Left renal cortex interstitium (tissue), 4 donors: ENCODE measurements around the gene ALCAM. TPM values are rescaled to one million over a fixed set of nuclear protein-coding genes. Genes with fewer than 3 reads are reported as not detected.

Experiments used
- DNase-seq, 4 donors: peaks; one replicate each; pipeline ENCODE4 v3.0.0-alpha.2; 2013; ENCODE audit warnings: low read depth in 4 of 4, low spot score in 2 of 4, missing footprints in 1 of 4
- polyA plus RNA-seq, 4 donors: library from polyadenylated mRNA; unstranded; fragments of 120-200 nt; gene quantifications; one replicate each; pipeline ENCODE4 v1.2.1, GENCODE V29; 2013; ENCODE audit not compliant: insufficient read length in 4 of 4

ALCAM gene
- polyA plus RNA-seq, 4 donors: 108 to 158 (median 121) TPM

DNA sequence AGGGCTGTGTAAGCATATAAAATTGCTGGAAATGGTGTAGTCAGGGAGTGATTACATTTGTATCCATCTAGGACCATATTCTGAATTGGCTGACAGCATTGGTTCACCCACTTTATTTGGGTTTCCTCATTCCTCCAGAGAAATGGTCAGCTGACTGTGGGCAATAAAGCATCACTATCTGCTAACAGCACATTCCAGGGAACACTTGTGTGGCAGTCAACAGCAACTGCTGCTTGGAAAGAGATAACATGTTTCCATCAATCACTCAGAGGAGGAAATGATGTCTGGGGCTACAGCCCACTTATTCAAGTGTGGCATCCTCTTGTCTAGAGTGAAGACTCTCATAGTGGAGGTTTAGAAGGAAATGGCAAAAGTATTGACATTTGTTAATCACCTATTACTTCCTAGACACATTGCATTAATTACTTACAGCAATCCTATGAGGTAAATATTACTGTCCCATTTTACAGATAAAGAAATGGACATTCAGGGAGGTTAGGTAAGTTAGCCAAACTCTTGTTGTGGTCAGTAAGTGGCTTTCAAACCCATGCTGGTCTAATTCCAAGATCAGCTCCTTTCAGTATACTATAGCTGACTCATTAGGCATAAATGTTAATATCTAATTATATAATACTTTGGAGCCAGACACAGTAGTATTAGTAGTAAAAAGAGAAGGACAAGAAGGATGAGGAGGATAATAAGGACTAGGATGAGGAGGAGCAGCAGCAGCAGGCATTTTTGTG is 247.8 kb downstream of the ALCAM start:
- DNase-seq: no peak

DNA sequence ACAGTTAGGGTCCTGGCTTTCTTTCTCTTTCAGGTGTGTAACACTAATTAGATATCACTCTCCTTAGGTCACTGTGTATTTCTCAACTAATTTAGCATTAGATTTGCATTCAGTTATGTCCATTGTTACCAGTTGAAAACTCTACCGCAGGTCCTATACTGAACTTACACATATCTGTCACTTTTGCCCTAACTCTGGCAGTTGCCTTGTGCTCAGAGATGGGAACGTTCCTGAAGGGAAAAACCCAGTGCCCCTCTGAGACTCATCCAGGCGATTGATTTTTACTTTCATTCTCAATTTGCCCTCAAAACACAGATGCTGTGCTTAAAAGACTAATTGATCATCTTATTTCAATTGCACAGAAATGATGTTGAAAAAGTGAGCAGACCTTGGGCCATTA is 249.1 kb downstream of the ALCAM start:
- DNase-seq: no peak

DNA sequence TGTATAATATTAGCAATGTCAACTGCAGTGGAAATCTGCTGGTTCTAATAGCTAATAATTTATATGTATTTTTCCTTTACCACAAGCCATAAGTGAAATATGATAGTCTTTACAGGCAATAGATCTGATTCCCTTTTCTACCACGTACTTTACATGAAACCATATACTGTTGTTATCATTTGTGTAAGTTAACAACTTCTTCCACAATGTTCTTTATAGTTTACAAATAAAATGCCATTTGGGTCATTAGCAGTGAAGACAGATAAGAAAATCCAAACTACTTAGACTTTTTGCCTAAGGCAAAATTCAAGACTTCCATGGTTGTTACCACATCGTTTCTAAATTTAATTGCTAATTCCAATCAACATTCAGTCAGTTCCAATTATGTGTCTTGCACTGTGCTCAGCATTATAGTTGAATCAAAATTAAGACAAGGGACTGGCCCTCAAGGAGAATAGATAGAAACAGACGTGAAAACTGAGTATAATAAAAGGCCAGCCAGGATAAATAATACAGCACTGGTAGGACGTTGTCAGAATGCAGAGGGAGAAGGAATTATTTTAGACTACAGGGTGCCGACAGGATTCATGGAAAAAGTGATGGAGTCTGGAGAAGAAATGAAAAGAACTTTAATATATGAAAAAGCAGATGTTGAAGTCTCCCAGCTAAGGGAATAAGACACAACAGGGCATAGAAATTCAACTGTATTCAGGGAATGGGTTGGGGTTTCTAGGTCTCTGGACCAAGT is 249.8 kb downstream of the ALCAM start:
- no peak for DNase-seq

DNA sequence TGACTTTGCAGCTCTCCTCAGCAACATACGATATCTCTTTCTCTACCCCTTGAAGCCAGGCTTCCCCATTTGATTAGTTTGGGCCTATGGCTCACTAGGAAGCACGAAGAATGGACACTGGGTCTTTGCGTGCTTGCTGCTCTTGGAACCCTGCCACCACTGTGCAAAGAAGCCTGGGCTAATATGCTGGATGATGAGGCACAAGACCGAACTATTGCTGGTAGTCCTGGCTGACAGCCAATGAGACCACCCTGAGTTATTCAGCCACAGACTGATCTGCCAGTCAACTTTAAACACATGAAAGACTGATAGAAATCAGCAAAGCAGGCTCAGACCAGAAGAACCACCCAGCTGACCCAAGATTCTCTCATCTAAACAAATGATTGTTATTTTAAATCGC is 251.8 kb downstream of the ALCAM start:
- no peak for DNase-seq

DNA sequence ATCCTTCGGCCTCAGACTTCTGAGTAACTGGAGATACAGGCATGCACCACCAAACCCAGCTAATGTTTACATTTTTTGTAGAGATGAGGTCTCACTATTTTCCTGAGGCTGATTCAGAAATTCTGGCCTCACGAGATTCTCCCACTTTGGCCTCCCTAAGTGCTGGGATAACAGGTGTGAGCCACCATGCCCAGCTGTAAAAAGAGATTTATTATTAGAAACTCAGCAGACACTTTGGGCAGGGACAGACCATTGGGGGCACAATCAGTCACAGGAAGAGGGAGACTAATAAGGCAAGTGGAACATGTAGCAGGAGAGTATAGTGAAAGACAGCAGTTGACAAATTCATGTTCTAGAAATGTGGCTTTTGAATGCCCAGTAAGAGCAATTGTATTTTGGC is 252.9 kb downstream of the ALCAM start:
- DNase-seq: no peak

DNA sequence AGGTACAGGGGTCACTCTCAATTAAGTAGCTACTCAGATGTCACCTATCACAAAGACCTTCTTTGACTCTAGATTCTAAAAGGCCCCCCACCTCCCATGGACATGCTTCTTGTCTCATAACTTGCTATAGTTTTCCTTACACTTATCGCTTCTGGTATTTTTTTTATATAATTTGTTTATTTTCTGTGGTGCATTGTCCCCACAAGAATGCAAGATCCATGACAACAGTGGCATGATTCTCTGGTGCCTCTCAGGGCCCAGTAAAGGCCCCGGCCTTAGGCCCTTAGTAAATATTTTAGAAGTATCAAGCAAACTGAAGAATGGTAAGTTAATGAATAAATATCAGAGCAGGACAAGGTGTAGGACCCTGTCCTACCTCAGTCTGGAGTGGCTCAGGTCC is 253.5 kb downstream of the ALCAM start:
- DNase-seq: no peak

DNA sequence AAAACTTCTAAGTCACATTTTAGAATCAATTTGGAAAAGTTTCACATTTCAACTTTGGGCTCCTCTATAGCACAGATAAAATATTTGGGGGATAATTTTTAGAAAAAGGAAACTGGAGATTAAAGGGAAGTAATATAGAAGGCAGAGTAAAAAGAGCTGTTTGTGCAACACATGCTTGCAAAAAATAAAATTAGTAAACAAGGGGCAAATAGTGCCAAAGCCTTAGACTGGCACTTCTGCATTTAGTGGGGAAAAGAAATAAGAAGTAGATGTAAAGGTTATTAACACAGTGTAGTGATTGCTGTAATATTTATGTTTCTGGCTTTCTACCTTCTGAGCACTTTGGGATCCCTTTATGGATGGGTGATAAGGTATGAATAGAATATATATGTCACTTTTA is 255.5 kb downstream of the ALCAM start:
- DNase-seq: no peak
